GM15510 (cell line): ENCODE results near the gene PTCD3.

Experiments used
- POLR2A ChIP-seq: IDR thresholded peaks from 3 replicates; pipeline ENCODE4 v1.6.1; 2011; ENCODE audit warnings: borderline replicate concordance; ENCODE audit not compliant: insufficient read length; ENCODE audit errors: extremely low read depth

Gene PTCD3

DNA sequence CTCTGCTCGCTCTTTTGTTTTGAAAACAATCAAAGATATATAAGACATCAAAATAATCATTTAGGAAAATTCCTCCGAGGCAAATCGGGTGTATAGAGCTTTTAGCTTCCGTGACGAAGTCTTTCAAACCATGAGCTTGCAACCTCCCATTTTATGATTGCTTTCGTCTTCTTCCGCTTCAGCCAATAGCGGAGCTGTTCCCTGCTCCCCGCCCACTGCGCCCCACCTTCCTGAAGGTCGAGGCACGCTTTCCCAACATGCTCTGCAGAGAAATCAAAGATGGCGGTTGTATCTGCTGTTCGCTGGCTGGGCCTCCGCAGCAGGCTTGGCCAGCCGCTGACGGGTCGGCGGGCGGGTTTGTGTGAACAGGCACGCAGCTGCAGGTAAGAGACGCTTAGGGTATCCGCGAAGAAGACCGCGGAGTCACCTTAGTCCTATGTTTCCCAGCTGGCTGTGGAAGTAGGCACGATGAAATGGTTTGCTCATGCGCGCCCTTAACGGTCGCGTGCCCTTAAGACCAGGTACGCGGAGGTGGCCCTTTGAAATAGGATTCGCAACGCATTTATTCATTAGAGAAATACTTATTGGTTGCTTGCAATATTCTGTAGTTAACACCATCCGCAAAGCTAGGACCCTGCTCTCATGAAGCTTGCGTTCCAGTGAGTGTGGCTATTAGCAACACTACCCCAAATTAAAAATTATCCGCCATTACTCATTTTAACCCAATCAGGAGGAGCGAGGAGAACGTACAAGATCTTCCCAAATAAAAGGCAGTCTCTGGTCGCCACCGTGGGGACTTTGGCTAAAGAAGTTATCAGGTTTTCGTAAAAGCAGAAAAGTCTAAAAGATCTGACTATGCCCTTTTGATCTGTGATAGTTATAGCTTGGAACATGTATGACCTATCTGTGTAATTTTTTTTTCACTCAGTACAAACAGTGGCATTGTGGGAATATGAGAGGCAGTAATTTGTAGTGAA, at the start of gene PTCD3:
PTCD3 (plus strand) TSS at position 267 of the 977 bp plus-strand sequence; CDS start at position 280, 13 bp downstream.
- peak; percentile 92 for TF ChIP-seq POLR2A

DNA sequence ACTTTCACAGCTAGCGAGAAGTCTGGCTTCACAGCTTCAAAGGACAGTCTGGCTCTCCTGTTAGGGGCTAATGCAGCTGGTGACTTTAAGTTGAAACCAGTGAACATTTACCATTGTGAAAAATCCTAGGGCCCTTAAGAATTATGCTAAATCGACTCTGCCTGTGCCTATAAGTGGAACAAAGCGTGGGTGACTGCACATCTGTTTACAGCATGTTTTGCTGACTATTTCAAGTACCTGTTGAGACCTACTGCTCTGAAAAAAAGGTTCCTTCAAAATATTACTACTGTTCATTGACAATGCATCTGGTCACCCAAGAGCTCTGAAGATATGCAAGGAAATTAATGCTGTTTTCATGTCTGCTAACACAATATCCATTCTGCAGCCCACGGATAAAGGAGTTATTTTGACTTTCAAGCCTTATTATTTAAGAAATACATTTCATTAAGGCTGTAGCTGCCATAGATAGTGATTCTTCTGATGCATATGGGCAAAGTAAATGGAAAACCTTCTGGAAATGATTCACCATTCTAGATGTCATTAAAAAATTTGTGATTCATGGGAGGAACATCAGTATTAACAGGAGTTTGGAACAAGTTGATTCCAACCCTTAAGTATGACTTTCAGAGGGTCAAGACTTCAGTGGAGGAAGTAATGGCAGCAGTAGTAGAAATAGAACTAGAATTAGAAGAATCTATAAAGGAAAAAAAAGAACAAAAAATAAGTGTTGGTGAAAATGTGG, 49.3 kb upstream of the PTCD3 start:
- no peak for TF ChIP-seq POLR2A

DNA sequence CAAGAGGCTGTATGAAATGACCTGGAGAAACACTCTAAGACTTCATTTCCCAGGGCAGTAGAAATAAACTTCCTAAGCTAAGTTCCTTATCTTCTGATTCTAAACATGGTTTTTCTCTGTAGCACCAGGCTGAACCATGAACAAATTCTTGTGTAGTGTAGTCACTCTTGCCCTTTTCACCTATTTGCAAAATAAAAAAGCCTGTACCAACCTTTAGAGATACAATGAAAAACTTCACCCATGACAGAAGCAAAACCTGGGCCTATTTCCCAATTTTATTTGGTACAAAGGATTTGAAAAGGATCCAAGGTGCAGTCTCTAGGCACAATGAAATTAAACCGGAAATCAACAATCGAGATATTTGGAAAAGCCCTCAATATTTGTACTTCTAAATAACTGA, 44.0 kb upstream of the PTCD3 start:
- no peak for TF ChIP-seq POLR2A

DNA sequence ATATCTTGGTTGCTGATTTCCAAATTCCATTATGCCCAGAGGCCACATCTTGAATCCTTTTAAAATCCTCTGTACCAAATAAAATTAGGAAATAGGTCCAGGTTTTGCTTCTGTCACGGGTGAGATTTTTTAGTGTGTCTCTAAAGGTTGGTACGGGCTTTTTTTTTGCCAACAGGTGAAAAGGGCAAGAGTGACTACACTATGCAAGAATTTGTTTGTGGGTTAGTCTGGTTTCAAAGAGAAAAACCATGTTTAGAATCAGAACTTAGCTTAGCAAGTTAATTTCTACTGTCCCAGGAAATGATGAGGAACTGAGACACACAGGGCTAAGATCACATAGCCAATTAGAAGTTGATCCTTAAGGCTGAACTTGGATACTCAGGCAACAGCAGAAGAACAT, 42.0 kb upstream of the PTCD3 start:
- TF ChIP-seq POLR2A, result no peak

DNA sequence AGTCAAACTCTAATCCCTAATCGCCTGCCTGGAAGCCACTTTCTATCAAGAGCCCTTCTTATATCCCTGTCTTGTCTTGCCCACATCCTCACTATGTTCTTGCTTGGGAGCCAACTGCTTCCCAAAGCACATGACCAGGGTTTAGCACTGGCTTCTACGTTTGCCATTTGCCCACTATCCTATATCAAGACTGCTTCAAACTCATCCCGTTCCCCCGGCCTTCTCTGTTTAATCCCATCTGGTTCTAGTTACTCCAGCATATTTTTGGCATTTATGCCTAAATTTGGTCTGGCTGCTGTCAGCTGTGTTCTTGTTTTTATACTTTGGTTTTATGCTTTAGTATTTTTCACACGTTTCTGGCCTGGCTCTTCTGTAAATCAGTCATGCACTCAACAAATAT, 40.5 kb upstream of the PTCD3 start:
- TF ChIP-seq POLR2A, result no peak

DNA sequence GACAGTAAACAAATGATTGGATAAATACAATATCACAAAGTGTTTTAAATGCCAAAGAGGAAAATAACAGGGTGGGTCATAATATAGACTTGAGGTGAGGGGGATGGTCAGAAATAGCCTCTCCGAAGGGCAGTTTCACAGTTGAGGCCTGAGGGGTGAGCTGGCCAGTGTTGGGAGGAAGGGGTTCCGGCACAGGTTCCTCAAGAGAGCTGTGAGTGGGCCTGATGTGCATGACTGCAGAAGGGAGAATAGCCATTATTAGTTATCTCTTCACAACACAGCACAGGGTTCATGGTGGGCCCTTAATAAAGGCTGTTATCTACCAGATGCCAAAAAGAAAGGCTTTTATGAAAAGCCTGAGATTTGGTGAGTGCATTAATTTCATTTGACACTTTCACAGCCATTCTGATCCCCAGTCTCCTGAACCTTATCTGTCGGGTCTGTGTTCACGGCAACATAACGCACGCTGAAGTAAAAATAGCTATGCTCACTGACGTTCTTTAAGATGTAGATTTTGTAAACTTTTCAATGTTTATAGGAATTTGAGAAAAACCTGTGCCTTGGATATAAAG, 39.9 kb upstream of the PTCD3 start:
- TF ChIP-seq POLR2A, result no peak

DNA sequence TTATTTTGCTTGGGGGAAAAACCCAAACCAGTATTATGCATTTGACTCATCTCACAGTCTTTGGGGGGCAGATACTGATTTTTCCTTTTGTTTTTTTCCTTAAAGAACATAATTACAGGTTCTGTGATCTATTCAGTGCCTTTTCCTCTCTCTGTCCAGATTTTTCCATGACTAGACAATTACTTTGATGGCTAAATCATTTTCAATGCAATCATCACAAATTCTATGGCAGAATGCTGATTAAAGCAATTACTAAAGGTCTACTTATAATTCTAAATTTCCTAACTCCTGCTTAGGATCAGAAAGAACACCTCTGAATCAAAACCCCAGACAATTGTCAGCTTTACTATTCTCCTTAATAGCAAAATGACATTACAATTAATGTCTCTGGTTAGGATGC, 39.1 kb upstream of the PTCD3 start:
- TF ChIP-seq POLR2A, result no peak

DNA sequence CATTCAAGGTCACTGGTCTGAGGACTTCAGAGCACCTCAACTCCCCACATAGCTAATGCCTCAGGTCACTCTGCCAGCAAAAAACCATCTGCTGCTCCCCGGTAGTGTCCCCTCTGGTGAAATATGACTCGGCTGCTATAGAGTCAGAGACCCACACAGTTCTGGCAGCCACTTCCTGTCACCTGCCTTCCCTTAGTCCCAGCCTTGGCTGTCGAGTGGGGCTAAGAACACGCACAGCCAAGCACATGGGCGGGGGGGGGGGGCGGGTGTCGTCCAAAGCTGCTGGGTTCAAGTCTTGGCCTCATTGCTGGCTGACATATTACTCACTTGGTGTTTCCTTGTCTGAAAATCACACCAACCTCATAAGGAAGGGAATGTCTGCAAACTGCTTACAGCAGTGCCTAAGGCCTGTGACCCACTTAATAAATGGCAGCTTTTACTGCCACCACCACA, 37.9 kb upstream of the PTCD3 start:
- no peak for TF ChIP-seq POLR2A

DNA sequence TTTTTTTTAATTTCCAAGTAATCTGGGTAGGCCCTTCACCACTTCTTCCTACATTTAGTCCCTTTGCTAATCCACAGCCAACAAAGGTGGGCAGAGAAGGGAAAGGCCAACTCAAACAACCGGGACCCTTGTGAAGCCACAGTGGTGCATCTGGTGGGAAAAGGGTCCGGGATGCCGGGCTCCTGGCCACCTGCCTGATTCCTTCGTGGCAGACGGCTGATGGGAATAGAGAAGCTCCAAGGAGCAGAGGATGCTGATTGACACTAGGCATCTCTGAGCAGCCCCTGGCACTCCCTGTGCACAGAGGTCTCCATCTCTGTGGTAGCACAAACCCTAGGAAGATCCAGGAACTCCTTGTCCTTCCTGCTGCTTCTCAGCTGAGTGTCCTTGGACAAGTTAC, 37.4 kb upstream of the PTCD3 start:
- no peak for TF ChIP-seq POLR2A

DNA sequence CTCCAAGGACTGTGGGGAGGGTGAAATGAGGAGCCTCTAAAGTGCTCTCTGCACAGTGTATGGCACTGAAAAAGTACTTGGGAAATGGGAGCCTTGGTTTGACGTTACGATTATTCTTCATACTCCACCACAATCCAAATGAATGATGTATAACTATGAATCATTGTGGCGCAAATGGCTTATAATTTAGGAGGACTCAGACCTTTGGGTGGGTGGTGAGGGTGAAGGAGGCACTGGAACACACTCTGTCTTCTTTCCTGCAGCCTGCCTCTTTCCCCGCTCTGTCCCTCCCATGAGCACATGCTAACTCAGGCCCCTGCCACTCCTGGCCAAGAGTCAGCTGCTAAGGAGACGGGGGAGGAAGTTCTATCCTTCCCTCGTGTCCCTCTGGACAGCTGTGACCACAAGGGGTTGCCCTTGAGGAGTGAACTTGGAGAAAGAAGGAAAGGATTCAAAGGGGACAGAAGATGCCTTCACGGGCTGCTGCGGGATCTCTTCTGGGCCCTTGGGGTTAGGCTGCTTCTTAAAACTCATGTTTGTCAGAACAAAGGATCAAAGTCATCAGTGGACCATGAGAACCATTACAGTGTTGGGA, 36.8 kb upstream of the PTCD3 start:
- no peak for TF ChIP-seq POLR2A

DNA sequence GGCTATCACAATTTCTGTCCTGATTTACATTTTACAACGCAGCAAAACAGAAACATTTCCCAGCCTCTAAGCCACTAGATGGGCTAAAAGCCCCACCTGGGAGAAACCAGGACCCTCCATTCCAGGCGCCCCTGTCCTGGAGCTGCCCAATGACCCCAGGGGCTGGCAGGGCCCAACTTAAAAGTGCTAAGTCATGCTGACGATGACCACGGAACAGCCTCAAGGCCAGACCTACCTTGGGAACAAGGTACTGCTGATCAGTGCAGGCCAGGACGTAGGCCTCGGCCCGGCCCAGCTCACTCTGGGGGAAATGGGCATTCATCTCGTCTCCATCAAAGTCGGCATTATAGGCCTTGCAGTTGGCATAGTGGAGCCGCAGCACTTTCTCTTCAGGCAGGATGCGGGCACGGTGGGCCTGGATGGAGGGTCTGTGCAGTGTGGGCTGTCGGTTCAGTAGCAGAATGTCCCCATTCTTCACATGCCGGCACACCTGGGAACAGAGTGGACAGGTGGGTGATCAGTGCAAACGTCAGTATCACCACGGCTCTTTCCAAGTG, 36.2 kb upstream of the PTCD3 start:
- TF ChIP-seq POLR2A, result no peak

DNA sequence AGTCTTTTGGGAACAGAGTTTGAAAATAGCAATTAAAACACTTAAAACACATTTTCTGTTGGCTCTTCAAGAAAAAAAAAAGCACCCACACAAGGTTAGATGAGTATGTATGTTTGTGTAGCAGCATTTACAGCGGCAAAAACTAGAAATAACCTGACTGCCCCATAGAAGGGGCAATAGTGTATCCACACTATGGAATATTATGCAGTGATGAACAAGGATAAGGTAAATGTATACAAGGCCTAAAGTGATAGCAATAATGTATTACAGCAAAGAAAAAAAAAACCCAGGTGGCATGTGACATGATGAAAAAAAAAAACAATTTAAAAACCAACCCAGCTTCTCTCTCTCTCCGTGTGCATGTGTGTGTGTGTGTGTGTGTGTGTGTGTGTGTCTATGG, 35.2 kb upstream of the PTCD3 start:
- TF ChIP-seq POLR2A, result no peak

DNA sequence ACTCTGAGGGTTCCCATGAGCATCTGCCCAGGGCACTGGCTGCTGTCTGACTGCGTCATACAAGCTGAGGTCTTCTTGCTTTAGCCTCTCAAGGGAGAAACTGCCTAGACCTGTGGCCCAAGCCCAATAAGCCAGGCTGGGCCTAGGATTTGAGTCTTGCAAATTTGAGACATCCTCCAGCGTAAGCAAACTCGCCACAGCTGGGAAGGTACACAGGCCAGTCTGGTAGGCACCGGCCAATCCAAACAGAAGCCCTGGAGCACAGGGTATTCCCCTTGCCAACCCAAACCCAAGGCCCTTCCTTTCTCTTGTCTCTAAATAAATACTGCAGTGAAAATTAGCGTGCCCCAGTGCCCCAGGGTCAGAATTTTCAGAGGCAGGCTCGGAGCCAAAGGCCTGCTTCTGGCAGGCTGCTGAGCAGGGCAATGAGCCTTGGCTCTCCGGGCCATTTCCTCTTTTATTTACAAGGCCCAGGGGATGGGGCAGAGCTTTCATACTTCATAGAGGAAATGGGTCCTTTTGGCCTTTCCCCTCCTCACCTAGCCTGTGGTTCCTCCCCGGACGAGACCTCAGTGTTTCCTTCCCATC, 33.7 kb upstream of the PTCD3 start:
- TF ChIP-seq POLR2A, result no peak

DNA sequence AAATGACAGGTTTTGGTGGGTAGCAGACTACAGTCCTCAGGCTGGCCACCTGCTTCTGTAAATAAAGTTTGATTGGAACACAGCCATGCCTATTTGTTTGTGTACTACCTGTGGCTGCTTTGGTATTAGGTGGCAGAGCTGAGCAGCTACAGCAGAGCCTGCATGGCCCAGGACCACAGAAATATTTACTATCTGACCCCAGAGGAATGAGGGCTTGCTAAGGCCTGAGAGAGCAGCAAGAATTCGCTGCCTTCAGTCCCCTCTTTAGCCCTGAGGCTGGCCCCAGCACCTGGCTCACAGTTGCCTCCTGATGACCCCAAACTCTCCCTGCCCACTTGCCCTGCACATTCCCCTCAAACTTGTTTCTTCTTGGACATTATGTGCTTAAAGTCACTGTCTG, 32.8 kb upstream of the PTCD3 start:
- TF ChIP-seq POLR2A, result no peak
